Suprapubic skin (tissue), 4 donors: Measurements from ENCODE around the gene LSP1. TPM values are rescaled to one million over a fixed set of nuclear protein-coding genes. Genes with fewer than 3 reads are reported as not detected.

Experiments
- DNase-seq, 2 donors: peaks; one replicate each; pipeline ENCODE4 v3.0.0-alpha.2; 2019; ENCODE audit warnings: low spot score in 2 of 2
- H3K27ac ChIP-seq: fragments of 200-600 bp; sonication (generic); one replicate; pipeline ENCODE4 v1.5.1; 2019
- H3K27me3 ChIP-seq: fragments of 200-600 bp; sonication (generic); one replicate; pipeline ENCODE4 v1.5.1; 2019
- H3K36me3 ChIP-seq: fragments of 200-600 bp; sonication (generic); one replicate; pipeline ENCODE4 v1.5.1; 2019
- H3K4me1 ChIP-seq: fragments of 200-600 bp; sonication (generic); one replicate; pipeline ENCODE4 v1.5.1; 2019
- H3K4me3 ChIP-seq: fragments of 200-600 bp; sonication (generic); one replicate; pipeline ENCODE4 v1.5.1; 2019; ENCODE audit warnings: mild to moderate bottlenecking
- H3K9me3 ChIP-seq: fragments of 200-600 bp; sonication (generic); one replicate; pipeline ENCODE4 v1.5.1; 2019
- EP300 ChIP-seq: sonication (generic); formaldehyde crosslinking; IDR thresholded peaks from one replicate; pipeline ENCODE4 v1.6.1; 2017; ENCODE audit warnings: antibody characterized with exemption
- POLR2A ChIP-seq, 2 donors: fragments of 450-650 bp; IDR thresholded peaks; one replicate each; pipeline ENCODE4 v1.6.1; 2017; ENCODE audit warnings: antibody characterized with exemption in 2 of 2, mild to moderate bottlenecking in 2 of 2, moderate library complexity in 2 of 2
- POLR2AphosphoS5 ChIP-seq, 3 donors: sonication (generic); formaldehyde crosslinking; IDR thresholded peaks; one replicate each; pipeline ENCODE4 v1.6.1; 2017; ENCODE audit warnings: antibody characterized with exemption in 3 of 3
- WGBS: methylation state at CpG from one replicate; pipeline ENCODE4 v1.1.5; 2018; 5-methylcytosine and 5-hydroxymethylcytosine counted together
- total RNA-seq, 4 donors: library from RNA; depleted of rRNA; stranded (reverse); fragments of >200 nt; gene quantifications; one replicate each; pipeline ENCODE4 v1.1.0, GENCODE V29; 2016
- TF ChIP-seq, protein P1 (sequence below), 2 donors: fragments of 200-600 bp in 1 of 2; fragments of 450-650 bp in 1 of 2; sonication (generic) in 1 of 2; IDR thresholded peaks; one replicate each; pipeline ENCODE4 v1.5.1; 2016 to 2019; ENCODE audit warnings: antibody characterized with exemption in 2 of 2, mild to moderate bottlenecking in 1 of 2, moderate library complexity in 1 of 2

Gene LSP1
- total RNA-seq, 4 donors from 2014 or later: 70.4 to 134 (median 107) TPM

- DNase-seq: no peak
- no peaks in the 10 kb centered on the region for H3K36me3 ChIP-seq
- no peak overlapping the region for H3K27ac ChIP-seq
- TF ChIP-seq POLR2AphosphoS5 (IDR thresholded peaks at IDR 0.05) (no peak), POLR2A (IDR thresholded peaks at IDR 0.05) (no peak), EP300 (no peak)
- TF ChIP-seq, protein P1, sequence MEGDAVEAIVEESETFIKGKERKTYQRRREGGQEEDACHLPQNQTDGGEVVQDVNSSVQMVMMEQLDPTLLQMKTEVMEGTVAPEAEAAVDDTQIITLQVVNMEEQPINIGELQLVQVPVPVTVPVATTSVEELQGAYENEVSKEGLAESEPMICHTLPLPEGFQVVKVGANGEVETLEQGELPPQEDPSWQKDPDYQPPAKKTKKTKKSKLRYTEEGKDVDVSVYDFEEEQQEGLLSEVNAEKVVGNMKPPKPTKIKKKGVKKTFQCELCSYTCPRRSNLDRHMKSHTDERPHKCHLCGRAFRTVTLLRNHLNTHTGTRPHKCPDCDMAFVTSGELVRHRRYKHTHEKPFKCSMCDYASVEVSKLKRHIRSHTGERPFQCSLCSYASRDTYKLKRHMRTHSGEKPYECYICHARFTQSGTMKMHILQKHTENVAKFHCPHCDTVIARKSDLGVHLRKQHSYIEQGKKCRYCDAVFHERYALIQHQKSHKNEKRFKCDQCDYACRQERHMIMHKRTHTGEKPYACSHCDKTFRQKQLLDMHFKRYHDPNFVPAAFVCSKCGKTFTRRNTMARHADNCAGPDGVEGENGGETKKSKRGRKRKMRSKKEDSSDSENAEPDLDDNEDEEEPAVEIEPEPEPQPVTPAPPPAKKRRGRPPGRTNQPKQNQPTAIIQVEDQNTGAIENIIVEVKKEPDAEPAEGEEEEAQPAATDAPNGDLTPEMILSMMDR (IDR thresholded peaks at IDR 0.05): no peak
- WGBS: 72% methylated on average over 19 of the region's 19 CpGs
- no peak overlapping the region for H3K4me3 ChIP-seq
- H3K27me3 ChIP-seq: no peaks in the 10 kb centered on the region
- no peaks in the 10 kb centered on the region for H3K9me3 ChIP-seq
- peaks cover 83% of the 10 kb centered on the region for H3K4me1 ChIP-seq
These were observed 25.0 kb upstream of the LSP1 start for GRCh38 chr11:1827931-1828330.

DNA sequence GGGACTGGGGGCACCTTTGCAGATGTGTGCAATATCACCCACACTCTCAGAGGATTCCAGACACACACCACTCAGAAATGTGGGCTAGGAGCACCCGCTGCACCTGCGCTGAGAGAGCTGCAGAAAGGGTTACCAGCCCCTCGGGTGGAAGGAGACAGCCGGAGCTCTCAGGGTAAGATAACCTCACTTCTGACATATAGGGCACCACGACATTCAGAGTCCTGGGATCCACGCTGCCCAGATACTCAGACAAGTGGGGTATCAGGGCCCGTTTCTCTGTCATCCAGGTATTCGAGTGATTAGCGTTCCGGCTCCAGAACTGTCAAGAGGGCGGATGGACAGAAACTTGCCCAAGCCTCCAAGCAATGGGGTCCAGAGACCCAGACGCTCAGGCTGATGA is 24.3 kb upstream of the LSP1 start:
- no peak for DNase-seq
- H3K9me3 ChIP-seq: no peaks in the 10 kb centered on the region
- H3K4me3 ChIP-seq: no peak overlapping the region
- no peaks in the 10 kb centered on the region for H3K27me3 ChIP-seq
- H3K36me3 ChIP-seq: no peaks in the 10 kb centered on the region
- WGBS: 84% methylated on average over 4 of the region's 12 CpGs
- TF ChIP-seq POLR2A (IDR thresholded peaks at IDR 0.05) (no peak), POLR2AphosphoS5 (IDR thresholded peaks at IDR 0.05) (no peak), EP300 (no peak)
- TF ChIP-seq, protein P1 (IDR thresholded peaks at IDR 0.05): no peak
- peaks cover 88% of the 10 kb centered on the region for H3K4me1 ChIP-seq
- H3K27ac ChIP-seq: no peak overlapping the region

DNA sequence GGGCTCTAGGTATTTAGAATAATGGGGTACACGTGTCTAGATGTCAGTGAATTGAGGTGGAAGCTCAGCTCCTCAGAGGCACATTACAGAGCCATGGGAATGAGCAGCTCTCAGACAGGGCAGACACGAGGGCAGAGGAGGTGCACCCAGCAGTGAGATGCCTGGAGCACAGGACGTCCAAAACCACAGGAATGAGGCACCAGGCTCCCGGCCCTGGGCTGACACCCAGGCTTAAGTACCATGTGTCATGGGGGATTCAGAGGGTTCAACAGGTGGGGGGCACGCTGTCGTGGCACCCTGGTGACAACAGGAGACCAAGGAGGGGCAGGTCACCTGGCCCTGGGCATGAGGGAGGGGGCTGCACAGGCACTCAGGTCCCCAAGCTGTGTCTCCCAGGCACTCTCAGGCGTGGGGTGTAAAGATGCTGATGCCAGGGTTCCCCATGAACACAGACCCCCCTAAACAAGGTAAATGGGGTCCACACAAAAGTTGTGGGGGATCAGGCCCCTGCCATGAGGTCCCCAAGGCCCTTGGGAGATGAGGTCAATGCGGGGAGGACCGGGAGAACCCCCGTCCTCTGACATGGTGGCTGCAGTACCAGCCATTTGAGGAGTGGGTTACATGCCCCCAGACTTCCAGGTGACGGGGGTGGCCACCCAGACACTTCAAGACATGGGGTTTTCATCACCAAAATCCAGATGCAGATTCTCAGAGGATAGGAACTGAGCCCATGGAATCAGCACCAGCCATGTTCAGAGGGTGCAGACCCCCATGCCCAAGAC is 23.7 kb upstream of the LSP1 start:
- H3K9me3 ChIP-seq: no peaks in the 10 kb centered on the region
- no peaks in the 10 kb centered on the region for H3K27me3 ChIP-seq
- H3K36me3 ChIP-seq: no peaks in the 10 kb centered on the region
- TF ChIP-seq POLR2A (IDR thresholded peaks at IDR 0.05) (no peak), EP300 (no peak), POLR2AphosphoS5 (IDR thresholded peaks at IDR 0.05) (no peak)
- TF ChIP-seq, protein P1 (IDR thresholded peaks at IDR 0.05): no peak
- H3K27ac ChIP-seq: no peak overlapping the region
- H3K4me3 ChIP-seq: no peak overlapping the region
- DNase-seq: no peak
- 73% methylated on average over 7 of the region's 11 CpGs for WGBS
- H3K4me1 ChIP-seq: peaks cover 87% of the 10 kb centered on the region

DNA sequence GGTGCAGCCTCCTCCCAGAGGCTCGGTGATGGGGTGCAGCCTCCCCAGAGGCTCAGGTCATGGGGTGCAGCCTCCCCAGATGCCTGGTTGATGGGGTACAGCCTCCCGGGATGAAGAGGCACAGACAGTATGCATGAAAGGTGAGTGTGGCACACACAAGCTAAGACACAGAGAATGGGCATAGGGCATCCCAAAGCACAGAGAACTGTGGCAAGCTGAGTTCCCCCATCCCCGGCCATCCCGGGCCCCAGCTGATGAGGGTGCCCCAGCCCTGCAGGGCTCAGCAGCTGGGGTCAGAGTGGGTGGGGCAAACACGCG is 22.9 kb upstream of the LSP1 start:
- Histone ChIP-seq H3K27me3 (no peaks in the 10 kb centered on the region), H3K4me1 (peaks cover 87% of the 10 kb centered on the region), H3K36me3 (no peaks in the 10 kb centered on the region), H3K4me3 (no peak overlapping the region), H3K9me3 (no peaks in the 10 kb centered on the region), H3K27ac (peak overlapping the region; percentile 53)
- 37% methylated on average over 6 of the region's 6 CpGs for WGBS
- no peak for DNase-seq
- TF ChIP-seq EP300 (no peak), POLR2AphosphoS5 (IDR thresholded peaks at IDR 0.05) (no peak), POLR2A (IDR thresholded peaks at IDR 0.05) (no peak)
- TF ChIP-seq, protein P1 (IDR thresholded peaks at IDR 0.05): no peak

DNA sequence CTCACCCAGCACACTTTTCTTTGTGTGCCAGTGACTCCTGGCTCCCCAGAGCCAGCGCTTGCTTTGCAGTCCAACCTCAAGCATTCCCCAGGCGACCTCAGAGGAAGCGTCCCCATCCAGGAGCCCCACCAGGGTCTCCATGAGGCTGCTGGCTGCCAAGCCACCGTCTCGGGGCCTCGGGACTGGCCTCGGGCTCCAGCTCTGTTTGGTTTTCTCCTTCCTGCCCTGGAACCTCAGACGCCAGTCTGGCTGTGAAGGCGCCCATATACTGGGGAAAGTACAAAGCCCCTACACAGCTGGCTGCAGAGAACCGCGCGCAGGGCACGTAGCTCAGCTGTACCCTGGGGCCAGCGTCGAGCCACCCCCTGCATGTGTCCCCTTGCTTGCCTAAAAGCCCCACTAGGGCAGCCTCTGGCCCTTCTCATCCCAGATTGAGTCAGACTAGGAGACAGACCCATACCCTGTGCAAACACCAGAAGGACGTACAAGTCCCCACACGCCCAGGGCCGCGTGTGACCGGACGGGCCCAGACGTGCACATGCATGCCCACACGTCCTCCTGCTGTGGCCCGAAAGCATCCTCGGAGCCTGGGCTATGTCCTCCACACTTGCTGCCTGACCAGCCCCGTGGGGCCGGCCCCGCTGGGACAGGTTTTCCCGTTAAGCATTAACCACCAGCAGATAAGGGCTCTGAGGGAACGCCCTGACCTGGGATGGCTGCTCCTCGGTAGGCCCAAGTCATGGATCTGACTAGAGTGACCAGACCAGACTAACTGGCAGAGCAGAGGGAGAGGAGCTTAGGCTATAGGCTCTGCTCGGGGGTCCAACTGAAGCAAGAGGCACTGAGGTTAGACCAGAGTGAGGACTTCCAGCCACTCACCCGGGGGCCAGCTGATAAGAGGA is 22.3 kb upstream of the LSP1 start:
- peaks cover 86% of the 10 kb centered on the region for H3K4me1 ChIP-seq
- 31% methylated on average over 12 of the region's 33 CpGs for WGBS
- H3K9me3 ChIP-seq: no peaks in the 10 kb centered on the region
- DNase-seq: peak in 1 of 2 donors; percentile 74
- TF ChIP-seq EP300: no peak
- TF ChIP-seq POLR2AphosphoS5 (IDR thresholded peaks at IDR 0.05): peak in 1 of 3 donors; percentile 74
- TF ChIP-seq POLR2A (IDR thresholded peaks at IDR 0.05): no peak
- peak overlapping the region; percentile 53 for H3K27ac ChIP-seq
- H3K27me3 ChIP-seq: no peaks in the 10 kb centered on the region
- no peak overlapping the region for H3K4me3 ChIP-seq
- H3K36me3 ChIP-seq: no peaks in the 10 kb centered on the region
